AG08395 (cell line): Measurements from ENCODE around the gene SLC35A4.

Source experiments
- DNase-seq: peaks from one replicate; pipeline ENCODE4 v3.0.0; 2012; ENCODE audit warnings: mixed read lengths, low spot score

Gene SLC35A4

DNA sequence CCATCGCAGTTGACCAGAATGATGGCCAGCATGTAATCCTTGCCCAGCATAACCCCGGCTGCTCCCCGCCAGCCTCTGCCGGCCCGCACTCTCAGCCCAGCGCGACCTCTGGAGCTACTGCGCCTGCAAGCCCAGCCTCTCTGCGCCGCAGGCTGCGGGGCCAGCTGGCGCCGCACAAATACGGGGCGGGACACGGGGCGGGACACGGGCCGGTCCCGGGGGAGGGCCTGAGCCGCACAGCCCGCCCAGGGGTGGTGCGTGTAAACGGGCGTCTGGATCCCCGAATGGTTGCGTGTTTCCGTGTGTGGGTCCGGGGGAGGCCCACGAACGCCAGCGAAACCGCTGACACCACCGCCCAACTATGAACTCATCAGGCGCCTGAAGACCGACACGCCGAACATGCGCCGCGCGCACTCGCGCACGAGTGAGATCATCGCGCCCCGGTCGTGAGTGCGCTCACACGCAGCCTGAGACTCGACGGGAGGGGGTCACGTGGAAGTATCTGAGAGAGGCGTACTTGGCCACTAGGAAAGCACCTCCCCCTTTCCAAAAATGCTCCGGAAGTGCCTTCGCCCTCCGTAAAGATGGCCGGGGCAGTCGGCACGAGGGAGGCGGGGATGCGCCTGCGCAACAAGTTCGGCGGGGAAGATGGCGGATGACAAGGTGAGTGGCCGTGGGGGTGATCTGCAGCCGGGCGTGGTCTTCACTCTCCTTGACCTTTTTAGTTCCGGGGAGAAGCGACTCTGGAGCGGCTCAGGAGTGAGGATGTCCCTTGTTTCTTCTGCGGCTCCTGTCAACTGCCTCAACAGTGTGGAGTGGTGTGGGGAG is at the start of gene SLC35A4, which contains the start of gene APBB3:
SLC35A4 (plus strand) TSS at position 633 of the 828 bp plus-strand sequence. CDS start 2,342 bp downstream, outside the sequence.
APBB3 (minus strand) TSS at position 403 of the 828 bp plus-strand sequence; CDS start at position 50, 353 bp downstream.
- peak; percentile 98 for DNase-seq

DNA sequence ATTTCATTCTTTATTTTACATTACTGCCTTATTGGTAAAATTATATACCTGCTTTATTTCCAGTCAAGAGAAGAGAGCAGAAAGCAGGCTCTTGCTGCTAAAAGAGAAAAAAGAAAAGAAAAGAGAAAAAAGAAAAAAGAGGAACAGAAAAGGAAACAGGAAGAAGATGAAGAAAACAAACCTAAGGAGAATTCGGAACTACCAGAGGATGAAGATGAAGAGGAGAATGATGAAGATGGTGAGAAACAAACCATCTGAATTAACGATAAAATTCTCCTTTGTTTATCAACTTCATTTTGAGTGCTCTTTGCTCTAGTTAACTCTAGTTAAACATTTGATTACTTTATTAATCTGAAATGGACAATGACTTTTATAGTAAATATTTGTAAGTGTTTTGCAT is 40.6 kb upstream of the SLC35A4 start:
- no peak for DNase-seq

DNA sequence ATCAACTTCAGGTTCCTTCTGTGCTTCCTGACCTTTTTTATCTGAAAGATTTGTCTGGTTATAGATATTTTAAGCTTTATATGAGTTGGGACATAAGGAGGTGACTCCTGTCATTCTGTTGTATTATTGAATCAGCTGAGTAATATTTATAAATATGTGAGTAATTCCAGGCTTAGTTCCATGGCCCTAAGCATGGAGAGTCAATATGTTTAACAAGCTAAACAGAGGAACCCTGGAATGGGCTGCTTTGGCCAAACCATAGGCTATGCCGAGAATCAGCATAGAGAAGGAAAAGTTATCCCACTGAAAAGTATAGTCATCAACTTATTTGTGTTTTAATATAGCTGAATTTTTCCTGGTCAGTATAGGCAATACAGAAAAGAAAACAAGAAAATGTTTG is 24.4 kb upstream of the SLC35A4 start:
- no peak for DNase-seq

- no peak for DNase-seq
These were observed 21.7 kb upstream of the SLC35A4 start for GRCh38 chr5:140542972-140543371.

- no peak for DNase-seq
These were observed 19.6 kb upstream of the SLC35A4 start for GRCh38 chr5:140544986-140545385.

DNA sequence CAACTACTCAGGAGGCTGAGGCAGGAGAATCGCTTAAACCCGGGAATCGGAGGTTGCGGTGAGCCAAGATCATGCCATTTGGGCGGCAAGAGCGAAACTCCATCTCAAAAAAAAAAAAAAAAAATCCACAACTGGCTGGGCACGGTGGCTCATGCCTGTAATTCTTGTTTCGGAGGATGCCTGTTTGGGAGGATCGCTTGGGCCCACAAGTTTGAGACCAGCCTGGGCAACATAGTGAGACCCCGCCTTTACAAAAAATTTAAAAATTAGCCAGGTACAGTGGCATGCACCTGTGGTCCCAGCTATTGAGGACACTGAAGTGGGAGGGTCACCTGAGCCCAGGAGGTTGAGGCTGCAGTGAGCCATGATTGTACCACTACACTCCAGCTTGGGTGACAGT is 19.0 kb upstream of the SLC35A4 start:
- DNase-seq, result no peak

- no peak for DNase-seq
These were observed 17.6 kb upstream of the SLC35A4 start for GRCh38 chr5:140546851-140547507.

DNA sequence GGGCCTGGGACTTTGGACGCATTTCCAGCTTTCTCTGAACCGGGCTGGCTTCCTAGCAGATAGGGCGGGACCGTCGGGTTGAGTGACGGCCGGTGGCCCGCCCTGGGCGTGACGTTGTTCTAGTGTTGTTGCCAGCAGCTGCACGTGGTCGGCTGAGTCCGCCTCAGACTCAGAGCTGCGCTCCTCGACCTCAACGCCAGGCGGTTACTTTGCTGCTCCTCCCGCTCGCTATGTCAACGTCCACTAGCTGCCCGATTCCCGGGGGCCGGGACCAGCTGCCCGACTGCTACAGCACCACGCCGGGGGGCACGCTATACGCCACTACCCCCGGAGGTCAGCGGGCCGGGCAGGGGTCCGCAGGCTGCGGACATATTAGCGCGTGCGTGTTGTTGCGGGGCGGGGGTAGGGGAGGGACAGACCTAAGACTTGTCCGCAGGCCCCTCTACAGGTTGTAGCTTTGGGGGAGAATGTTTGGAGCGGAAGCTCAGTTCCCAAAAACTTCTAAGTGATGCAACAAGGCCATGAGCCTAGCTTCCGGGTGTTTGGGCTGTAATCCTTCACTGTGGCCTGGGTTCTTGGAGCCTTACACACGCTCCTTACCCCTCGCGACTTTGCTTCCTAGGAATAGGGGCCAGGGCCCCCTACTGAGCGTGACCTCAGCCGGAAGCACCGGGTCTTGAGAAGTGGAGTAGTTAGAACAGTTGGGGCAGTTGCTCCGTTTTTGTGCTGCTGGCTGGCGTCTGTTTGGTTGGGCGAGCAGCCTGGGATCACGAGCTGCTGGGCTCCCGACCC is 16.9 kb upstream of the SLC35A4 start, which contains the start of gene EIF4EBP3:
EIF4EBP3 (plus strand) TSS at position 155 of the 792 bp plus-strand sequence; CDS start at position 231, 76 bp downstream.
- DNase-seq, result peak; percentile 97

DNA sequence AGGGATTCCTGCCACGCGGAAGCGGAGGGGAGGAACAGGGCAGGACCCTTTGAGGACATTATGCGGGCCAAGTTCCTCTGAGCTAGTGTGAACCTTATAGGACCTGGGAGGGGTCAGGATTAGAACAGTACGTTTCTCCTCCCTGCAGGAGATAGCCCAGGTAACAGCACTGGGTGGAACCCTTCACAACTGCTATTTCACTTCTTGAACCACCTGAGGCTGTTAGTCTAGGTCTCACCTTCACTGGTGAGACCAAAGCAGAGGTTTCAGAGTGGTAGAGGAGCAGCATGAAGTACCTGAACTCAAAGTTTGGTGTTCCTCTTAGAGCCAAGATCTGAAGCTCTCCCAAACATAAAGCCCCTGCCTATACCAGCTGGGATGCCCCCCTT is 16.3 kb upstream of the SLC35A4 start:
- no peak for DNase-seq

DNA sequence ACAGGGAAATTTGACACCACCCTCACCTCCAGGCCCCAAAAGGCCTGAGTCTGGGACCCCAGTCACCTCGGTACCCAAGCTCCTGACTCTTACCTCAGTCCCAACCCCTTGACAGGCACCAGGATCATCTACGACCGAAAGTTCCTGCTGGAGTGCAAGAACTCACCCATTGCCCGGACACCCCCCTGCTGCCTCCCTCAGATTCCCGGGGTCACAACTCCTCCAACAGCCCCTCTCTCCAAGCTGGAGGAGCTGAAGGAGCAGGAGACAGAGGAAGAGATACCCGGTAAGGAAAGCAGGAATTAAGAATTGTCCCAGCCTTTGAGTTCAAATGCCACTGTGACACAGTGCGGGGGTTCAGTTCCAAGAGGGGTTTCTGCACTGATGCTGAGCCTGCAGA is 15.8 kb upstream of the SLC35A4 start:
- no peak for DNase-seq

- DNase-seq, result peak; percentile 16
These were observed 15.1 kb upstream of the SLC35A4 start for GRCh38 chr5:140549237-140550144.

DNA sequence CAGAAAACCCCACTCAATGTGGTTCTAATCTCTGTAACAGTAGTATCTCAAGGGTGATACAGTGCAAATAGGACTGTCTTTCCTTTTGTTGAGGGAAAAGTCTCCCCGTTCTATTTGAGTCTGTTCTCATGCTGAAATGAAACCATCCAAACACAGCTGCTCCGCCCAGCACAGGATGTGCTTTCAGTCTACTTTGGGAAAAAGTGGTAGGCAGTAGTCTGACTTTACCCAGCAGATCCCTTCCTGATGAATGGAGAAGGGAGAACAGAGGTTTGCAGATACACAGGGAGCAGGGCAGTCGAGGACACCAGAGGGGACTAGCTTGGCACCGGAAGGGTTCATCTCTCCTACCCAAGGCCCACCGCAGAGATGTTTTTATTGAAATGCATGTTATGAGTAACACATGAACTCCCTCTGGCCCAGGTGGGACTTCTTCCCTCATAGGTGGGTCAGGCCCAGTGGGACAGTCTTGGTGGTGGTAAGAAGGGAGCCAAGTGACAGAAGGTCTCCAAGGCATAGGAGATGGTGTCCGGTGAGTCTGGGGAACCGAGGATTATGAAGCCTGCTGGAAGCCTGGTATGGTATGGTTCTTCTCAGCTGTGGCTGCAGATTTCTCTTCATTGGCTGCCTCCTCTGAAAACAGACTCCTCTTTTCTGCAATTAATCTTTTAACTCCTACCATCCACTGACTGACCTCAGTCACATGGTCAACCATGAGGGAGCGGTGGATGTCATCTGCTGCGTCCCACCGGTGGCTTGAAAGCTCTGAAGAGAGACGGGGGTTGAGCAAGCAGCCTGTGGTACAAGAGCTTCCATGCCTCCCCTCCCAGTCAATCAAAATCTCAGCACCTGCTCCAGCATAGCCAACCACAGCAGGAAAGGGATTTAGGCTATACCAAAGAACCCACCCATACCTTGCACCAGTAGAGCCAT is 14.2 kb upstream of the SLC35A4 start:
- no peak for DNase-seq

DNA sequence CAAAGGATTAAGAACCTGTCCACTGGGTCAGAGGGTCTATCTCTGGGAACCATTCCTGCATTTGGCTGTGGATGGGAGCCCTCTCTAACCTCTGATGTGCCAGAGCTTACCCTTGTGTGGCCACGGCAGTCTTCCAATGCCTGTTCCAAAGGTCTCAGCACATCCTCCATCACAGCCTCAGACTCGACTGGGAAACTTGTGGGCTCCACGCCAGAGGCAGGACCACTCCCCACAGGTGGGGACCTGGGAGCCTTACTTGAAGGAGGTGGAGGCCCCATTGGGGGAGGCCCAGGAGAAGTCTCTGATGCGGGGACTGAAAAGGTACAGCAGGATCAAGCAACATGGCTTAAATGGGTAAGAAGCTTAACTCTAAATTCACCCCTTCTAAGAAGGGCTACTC is 12.8 kb upstream of the SLC35A4 start:
- DNase-seq, result no peak

- no peak for DNase-seq
These were observed 11.0 kb upstream of the SLC35A4 start for GRCh38 chr5:140553657-140554056.

- DNase-seq, result peak; percentile 22
These were observed 10.2 kb upstream of the SLC35A4 start for GRCh38 chr5:140554454-140554853.

DNA sequence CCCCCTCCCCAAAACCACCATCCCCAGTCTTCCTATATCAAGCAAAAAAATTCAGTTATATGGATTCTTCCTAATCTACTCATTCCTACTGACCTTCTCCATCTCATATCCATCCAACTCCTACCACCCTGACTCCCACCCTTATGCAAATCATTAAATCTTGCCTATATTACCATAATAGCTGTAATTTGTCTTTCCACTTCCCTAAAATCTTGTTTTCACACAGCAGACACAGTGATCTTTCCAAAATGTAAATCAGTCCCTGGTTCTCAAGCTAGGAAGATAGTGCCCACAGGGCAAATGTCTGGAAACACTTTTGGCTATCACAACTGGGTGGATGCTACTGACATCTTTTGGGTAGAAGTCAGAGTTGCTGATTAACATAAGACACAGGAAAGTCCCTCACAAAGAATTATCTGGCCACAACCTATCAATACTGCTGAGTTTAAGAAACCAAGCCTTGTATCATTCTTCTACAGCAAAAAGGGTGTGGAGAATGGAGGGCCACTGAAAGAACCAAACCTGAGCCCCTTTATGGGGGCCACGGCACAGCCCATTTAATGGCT is 8.8 kb upstream of the SLC35A4 start:
- DNase-seq, result no peak

- DNase-seq, result no peak
These were observed 8.2 kb upstream of the SLC35A4 start for GRCh38 chr5:140556438-140556837.

GRCh38 chr5:140557136-140557805 is 7.4 kb upstream of the SLC35A4 start, which contains the start of gene SRA1:
Gene SRA1, minus strand, starts transcription at chr5:140557473. Its CDS starts 21 bp downstream, at chr5:140557452.
- DNase-seq, result peak; percentile 93

DNA sequence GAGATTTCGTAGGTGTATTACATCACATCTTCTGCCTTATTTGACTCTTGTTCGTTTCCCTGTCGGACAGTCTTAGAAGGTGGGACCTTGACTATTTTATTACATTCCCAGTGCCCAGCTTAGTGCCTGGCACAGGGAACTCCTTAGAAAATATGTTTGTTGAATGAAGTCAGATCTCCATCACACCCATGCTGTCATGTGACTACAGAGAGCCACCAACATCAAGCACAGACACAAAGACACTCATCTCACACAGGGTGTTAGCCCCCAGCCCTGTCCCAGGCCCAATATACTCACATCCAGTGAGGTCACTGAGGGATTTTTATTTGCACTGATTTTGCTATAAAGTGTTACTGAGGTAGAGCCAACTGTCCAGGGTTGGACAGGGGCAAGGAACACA is 6.7 kb upstream of the SLC35A4 start:
- DNase-seq, result no peak
